PC-3 (cell line): Measurements from ENCODE around the gene ARHGAP24.

ENCODE experiments used
- EZH2phosphoT487 ChIP-seq: fragments of 300-600 bp; sonication (generic); IDR thresholded peaks from 2 replicates; pipeline ENCODE4 v1.6.1; 2018; ENCODE audit warnings: mild to moderate bottlenecking, antibody characterized with exemption, low read length, borderline replicate concordance
- TF ChIP-seq, protein P1 (sequence below): fragments of 300-600 bp; sonication (generic); conservative IDR thresholded peaks from 2 replicates; pipeline ENCODE4 v1.5.1; 2017; ENCODE audit warnings: antibody characterized with exemption, low read depth, mild to moderate bottlenecking, low read length

DNA sequence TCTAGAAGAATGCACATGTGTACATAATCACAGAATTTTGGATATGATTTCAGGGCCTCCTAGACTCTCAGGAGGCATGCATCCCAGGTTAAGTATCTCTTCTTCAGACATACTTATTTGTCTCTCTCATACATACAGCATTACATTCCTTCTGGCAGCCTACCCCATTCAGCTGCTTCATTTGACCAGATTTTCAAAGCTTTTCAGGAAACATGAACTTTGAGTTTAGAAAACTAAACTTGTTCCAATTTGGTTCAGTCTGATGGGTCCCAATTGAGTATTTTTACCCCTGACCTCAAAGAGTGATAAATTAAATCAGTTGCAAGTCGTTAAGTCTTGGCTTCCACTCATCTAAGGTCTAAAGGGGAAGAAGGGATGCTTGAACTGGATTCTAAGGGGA is 330.9 kb downstream of the ARHGAP24 start:
- TF ChIP-seq, protein P1, sequence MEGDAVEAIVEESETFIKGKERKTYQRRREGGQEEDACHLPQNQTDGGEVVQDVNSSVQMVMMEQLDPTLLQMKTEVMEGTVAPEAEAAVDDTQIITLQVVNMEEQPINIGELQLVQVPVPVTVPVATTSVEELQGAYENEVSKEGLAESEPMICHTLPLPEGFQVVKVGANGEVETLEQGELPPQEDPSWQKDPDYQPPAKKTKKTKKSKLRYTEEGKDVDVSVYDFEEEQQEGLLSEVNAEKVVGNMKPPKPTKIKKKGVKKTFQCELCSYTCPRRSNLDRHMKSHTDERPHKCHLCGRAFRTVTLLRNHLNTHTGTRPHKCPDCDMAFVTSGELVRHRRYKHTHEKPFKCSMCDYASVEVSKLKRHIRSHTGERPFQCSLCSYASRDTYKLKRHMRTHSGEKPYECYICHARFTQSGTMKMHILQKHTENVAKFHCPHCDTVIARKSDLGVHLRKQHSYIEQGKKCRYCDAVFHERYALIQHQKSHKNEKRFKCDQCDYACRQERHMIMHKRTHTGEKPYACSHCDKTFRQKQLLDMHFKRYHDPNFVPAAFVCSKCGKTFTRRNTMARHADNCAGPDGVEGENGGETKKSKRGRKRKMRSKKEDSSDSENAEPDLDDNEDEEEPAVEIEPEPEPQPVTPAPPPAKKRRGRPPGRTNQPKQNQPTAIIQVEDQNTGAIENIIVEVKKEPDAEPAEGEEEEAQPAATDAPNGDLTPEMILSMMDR = no peak
- TF ChIP-seq EZH2phosphoT487 = no peak
